Mesendoderm (in vitro differentiated cells): ENCODE data around the gene PPP1R7.

Experiments used
- DNase-seq: peaks from one replicate; pipeline ENCODE4 v3.0.0; 2013
- H2AK5ac ChIP-seq: 2 replicates; pipeline ENCODE4 v1.6.1; 2013; ENCODE audit warnings: low read length, inconsistent platforms
- H2BK120ac ChIP-seq: 2 replicates; pipeline ENCODE4 v1.6.1; 2013; ENCODE audit warnings: low read depth, mild to moderate bottlenecking, low read length, moderate library complexity, mixed read lengths
- H2BK15ac ChIP-seq: replicated peaks from 2 replicates; pipeline ENCODE4 v1.6.1; 2013; ENCODE audit warnings: low read depth, mild to moderate bottlenecking, moderate library complexity
- H2BK5ac ChIP-seq: 2 replicates; pipeline ENCODE4 v1.6.1; 2013; ENCODE audit warnings: low read length, inconsistent platforms
- H3K18ac ChIP-seq: 2 replicates; pipeline ENCODE4 v1.6.1; 2013; ENCODE audit warnings: mild to moderate bottlenecking, low read length, mixed read lengths
- H3K23ac ChIP-seq: one replicate; pipeline ENCODE4 v1.6.1; 2013; ENCODE audit warnings: low read length
- H3K27ac ChIP-seq: 2 replicates; pipeline ENCODE4 v1.5.1; 2013; ENCODE audit warnings: low read depth, mild to moderate bottlenecking, inconsistent platforms, low read length, moderate library complexity
- H3K27me3 ChIP-seq: 2 replicates; pipeline ENCODE4 v1.6.1; 2013; ENCODE audit warnings: low read length, control low read depth, mild to moderate bottlenecking, inconsistent platforms; ENCODE audit not compliant: insufficient read depth, poor library complexity
- H3K36me3 ChIP-seq: 2 replicates; pipeline ENCODE4 v1.6.1; 2013; ENCODE audit warnings: low read length, inconsistent platforms; ENCODE audit not compliant: control insufficient read depth, insufficient read depth
- H3K4ac ChIP-seq: one replicate; pipeline ENCODE4 v1.6.1; 2013; ENCODE audit warnings: low read depth, mild to moderate bottlenecking, low read length, moderate library complexity
- H3K4me1 ChIP-seq: 2 replicates; pipeline ENCODE4 v1.6.1; 2013; ENCODE audit warnings: low read depth, low read length, inconsistent platforms; ENCODE audit not compliant: control insufficient read depth
- H3K4me2 ChIP-seq: 2 replicates; pipeline ENCODE4 v1.6.1; 2013; ENCODE audit warnings: low read length
- H3K4me3 ChIP-seq: 2 replicates; pipeline ENCODE4 v1.5.1; 2013; ENCODE audit warnings: mild to moderate bottlenecking, low read length
- H3K56ac ChIP-seq: one replicate; pipeline ENCODE4 v1.6.1; 2013; ENCODE audit warnings: low read length
- H3K79me1 ChIP-seq: 2 replicates; pipeline ENCODE4 v1.6.1; 2013; ENCODE audit warnings: low read length, inconsistent platforms
- H3K79me2 ChIP-seq: 2 replicates; pipeline ENCODE4 v1.6.1; 2013; ENCODE audit warnings: mild to moderate bottlenecking, low read length; ENCODE audit not compliant: control insufficient read depth, insufficient read depth
- H3K9ac ChIP-seq: 2 replicates; pipeline ENCODE4 v1.6.1; 2013; ENCODE audit warnings: low read length, inconsistent platforms
- H4K5ac ChIP-seq: one replicate; pipeline ENCODE4 v1.6.1; 2013; ENCODE audit warnings: low read length
- H4K8ac ChIP-seq: one replicate; pipeline ENCODE4 v1.6.1; 2013; ENCODE audit warnings: low read depth, mild to moderate bottlenecking, control low read depth, low read length, moderate library complexity
- WGBS: extraction: QIAGEN DNeasy Blood & Tissue Kit; methylation state at CpG from one replicate; pipeline ENCODE4 v1.1.7; 2013; ENCODE audit warnings: low lambda C conversion rate, missing lambda C conversion rate; ENCODE audit not compliant: insufficient coverage; ENCODE audit errors: extremely low coverage; 5-methylcytosine and 5-hydroxymethylcytosine counted together

The PPP1R7 gene

DNA sequence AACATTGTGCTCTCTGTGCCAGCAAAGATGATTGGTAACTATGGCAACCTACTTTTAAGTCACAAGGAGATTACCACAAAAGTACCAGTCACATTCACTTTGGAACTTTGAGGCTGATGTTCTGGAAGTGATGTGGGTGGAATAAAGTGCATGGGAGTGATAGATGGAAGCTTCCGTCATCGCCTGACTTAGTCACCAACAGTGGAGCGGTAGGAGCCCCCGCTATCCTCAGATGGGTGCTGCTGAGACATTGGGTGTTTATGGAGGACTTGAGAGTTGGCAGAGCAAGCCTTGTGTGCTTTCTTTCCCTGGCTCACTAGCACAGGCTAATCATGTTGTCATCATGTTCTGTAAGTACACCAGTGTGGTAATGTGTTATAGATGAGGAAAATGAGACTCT, 4.6 kb downstream of the PPP1R7 start:
- H4K8ac ChIP-seq = no peak overlapping the region
- H2AK5ac ChIP-seq = no peak overlapping the region
- WGBS = no CpG with 5 or more reads among the region's 4 CpGs
- peaks cover 10% of the 10 kb centered on the region for H3K79me1 ChIP-seq
- no peak overlapping the region for H2BK15ac ChIP-seq
- no peak overlapping the region for H3K23ac ChIP-seq
- H3K36me3 ChIP-seq = no peaks in the 10 kb centered on the region
- no peak overlapping the region for H3K4ac ChIP-seq
- no peaks in the 10 kb centered on the region for H3K27me3 ChIP-seq
- H2BK120ac ChIP-seq = no peak overlapping the region
- no peaks in the 10 kb centered on the region for H3K79me2 ChIP-seq
- no peak overlapping the region for H3K27ac ChIP-seq
- no peak overlapping the region for H4K5ac ChIP-seq
- no peak overlapping the region for H3K4me2 ChIP-seq
- no peak overlapping the region for H3K9ac ChIP-seq
- H3K4me1 ChIP-seq = peaks cover 2% of the 10 kb centered on the region
- DNase-seq = no peak
- H3K18ac ChIP-seq = no peak overlapping the region
- no peak overlapping the region for H3K4me3 ChIP-seq
- H3K56ac ChIP-seq = no peak overlapping the region
- no peak overlapping the region for H2BK5ac ChIP-seq

DNA sequence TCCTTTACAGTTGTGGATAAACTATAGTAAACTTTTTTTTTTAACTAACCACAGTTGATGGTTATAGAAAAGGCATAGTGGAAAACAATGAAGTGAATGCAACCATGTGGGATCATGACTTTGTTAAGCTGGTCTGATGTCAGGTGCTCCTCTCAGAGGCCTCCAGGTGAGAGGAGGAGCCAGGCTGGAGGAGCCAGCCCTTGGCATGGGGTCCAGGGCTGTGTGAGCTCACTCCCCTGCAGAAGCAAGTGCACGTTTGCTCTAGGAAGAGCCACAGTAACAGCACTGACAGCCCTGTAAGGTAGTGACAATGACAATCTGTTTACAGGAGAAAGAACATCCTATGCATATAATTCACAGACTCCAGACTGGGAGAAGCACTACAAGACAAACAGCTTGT, 5.7 kb downstream of the PPP1R7 start:
- Histone ChIP-seq H3K4me3 (no peak overlapping the region), H2BK120ac (no peak overlapping the region), H3K36me3 (no peaks in the 10 kb centered on the region), H3K18ac (no peak overlapping the region), H3K79me2 (no peaks in the 10 kb centered on the region), H2BK5ac (no peak overlapping the region), H3K4me2 (no peak overlapping the region), H2AK5ac (no peak overlapping the region), H4K8ac (no peak overlapping the region), H3K79me1 (peaks cover 8% of the 10 kb centered on the region), H3K4me1 (peaks cover 2% of the 10 kb centered on the region), H3K27ac (no peak overlapping the region), H3K4ac (no peak overlapping the region), H4K5ac (no peak overlapping the region), H3K56ac (no peak overlapping the region), H3K23ac (no peak overlapping the region), H2BK15ac (no peak overlapping the region), H3K9ac (no peak overlapping the region), H3K27me3 (no peaks in the 10 kb centered on the region)
- no peak for DNase-seq
- no CpG with 5 or more reads among the region's 1 CpG for WGBS

DNA sequence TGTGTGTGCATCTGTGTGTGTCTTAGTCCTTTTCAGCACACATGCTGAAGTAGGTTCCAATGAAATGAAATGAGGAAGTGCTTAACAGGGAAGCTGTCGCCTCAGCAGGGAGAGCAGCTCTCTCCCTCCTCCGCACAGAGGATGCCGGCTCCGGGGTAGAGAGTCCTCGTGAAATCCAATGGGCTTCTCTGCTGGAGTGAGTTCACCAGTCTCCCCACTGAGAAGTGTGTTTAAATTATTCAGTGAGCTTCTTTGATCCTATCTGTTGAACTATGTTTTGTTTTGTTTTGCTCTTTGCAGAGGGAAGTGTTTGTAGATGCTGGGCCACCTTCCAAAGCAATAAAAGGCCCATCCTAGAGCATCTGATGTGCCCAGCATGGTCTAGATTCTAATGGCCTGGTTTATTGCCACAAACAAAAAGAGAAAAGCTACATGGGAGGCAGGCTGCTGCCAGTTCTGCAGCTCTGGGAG, 6.7 kb downstream of the PPP1R7 start:
- Histone ChIP-seq H3K79me1 (peaks cover 4% of the 10 kb centered on the region), H3K4me1 (peaks cover 2% of the 10 kb centered on the region), H3K9ac (no peak overlapping the region), H2BK5ac (no peak overlapping the region), H2BK120ac (no peak overlapping the region), H3K18ac (no peak overlapping the region), H3K36me3 (no peaks in the 10 kb centered on the region), H3K23ac (no peak overlapping the region), H4K8ac (no peak overlapping the region), H3K27me3 (no peaks in the 10 kb centered on the region), H2AK5ac (no peak overlapping the region), H3K56ac (peak overlapping the region; percentile 9), H4K5ac (no peak overlapping the region), H3K4me2 (no peak overlapping the region), H3K79me2 (no peaks in the 10 kb centered on the region), H3K4ac (no peak overlapping the region), H3K4me3 (no peak overlapping the region), H2BK15ac (no peak overlapping the region), H3K27ac (no peak overlapping the region)
- WGBS = no CpG with 5 or more reads among the region's 5 CpGs
- DNase-seq = peak; percentile 19

DNA sequence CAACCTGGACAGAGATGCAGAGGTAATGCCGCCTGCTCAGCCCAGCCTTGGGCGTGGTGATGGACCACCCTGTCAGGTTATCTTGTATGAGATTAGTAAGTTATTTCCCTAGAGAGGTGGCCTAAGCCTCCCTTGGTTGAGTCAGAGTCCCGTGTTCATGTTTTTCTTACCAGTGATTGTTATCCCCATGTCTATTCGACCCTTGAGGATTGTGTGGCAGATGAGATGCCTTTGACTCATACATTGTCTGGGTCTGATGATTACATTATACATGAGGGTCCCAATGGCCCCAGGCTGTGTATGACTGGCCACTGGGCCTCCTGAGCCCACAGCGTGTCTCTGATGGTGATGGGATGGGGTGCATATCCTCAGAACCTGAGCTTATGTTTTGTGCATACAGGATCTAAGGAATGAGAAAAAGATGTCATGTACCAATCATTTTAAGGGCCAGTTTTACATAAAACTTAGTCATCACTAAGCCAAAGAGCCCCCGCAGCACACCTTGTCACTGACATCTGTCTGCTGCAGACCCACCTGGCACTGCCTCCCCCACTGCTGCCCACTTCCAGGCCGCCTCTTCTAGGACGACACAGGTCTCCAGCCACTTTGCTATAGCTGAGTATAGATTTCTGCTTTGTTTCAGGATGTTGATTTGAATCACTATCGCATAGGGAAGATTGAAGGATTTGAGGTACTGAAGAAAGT, 7.7 kb downstream of the PPP1R7 start:
- H3K4ac ChIP-seq = no peak overlapping the region
- H3K36me3 ChIP-seq = peaks cover 3% of the 10 kb centered on the region
- H3K4me2 ChIP-seq = no peak overlapping the region
- no peak overlapping the region for H2BK15ac ChIP-seq
- H4K5ac ChIP-seq = no peak overlapping the region
- no peak for DNase-seq
- no peak overlapping the region for H3K4me3 ChIP-seq
- H3K79me2 ChIP-seq = no peaks in the 10 kb centered on the region
- no peak overlapping the region for H3K27ac ChIP-seq
- no peak overlapping the region for H2BK120ac ChIP-seq
- H3K27me3 ChIP-seq = no peaks in the 10 kb centered on the region
- H4K8ac ChIP-seq = no peak overlapping the region
- no peak overlapping the region for H2BK5ac ChIP-seq
- no peak overlapping the region for H2AK5ac ChIP-seq
- H3K56ac ChIP-seq = no peak overlapping the region
- H3K4me1 ChIP-seq = peaks cover 2% of the 10 kb centered on the region
- H3K23ac ChIP-seq = no peak overlapping the region
- no peak overlapping the region for H3K18ac ChIP-seq
- peaks cover 1% of the 10 kb centered on the region for H3K79me1 ChIP-seq
- H3K9ac ChIP-seq = no peak overlapping the region
- no CpG with 5 or more reads among the region's 9 CpGs for WGBS

DNA sequence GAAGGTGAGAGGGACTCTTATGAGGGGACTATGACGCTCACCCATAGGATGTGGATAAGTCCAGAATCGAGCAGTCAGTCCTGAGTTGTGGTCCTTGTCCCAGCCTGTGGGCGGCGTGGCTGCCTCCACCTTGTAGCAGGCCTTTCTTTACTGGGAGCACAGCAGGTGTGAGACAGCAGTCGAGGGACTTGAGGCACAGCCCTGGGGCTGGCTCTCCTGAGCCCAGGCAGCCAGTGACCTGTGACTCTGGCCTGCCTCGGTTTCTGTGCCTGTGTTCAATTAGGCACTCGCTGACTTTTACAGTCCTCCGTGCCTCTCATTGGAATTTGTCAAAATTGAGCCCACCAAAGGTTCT, 8.3 kb downstream of the PPP1R7 start:
- H3K4me3 ChIP-seq = no peak overlapping the region
- H3K56ac ChIP-seq = no peak overlapping the region
- H3K27ac ChIP-seq = no peak overlapping the region
- no peak overlapping the region for H3K4me2 ChIP-seq
- no peak overlapping the region for H3K4ac ChIP-seq
- no peak overlapping the region for H3K9ac ChIP-seq
- H3K79me1 ChIP-seq = no peaks in the 10 kb centered on the region
- no peak overlapping the region for H4K5ac ChIP-seq
- H3K18ac ChIP-seq = no peak overlapping the region
- no CpG with 5 or more reads among the region's 8 CpGs for WGBS
- peaks cover 3% of the 10 kb centered on the region for H3K36me3 ChIP-seq
- no peak overlapping the region for H4K8ac ChIP-seq
- H2AK5ac ChIP-seq = no peak overlapping the region
- H3K79me2 ChIP-seq = no peaks in the 10 kb centered on the region
- no peaks in the 10 kb centered on the region for H3K27me3 ChIP-seq
- no peak overlapping the region for H2BK5ac ChIP-seq
- H3K23ac ChIP-seq = no peak overlapping the region
- H3K4me1 ChIP-seq = peaks cover 2% of the 10 kb centered on the region
- no peak overlapping the region for H2BK15ac ChIP-seq
- no peak overlapping the region for H2BK120ac ChIP-seq
- peak; percentile 25 for DNase-seq

DNA sequence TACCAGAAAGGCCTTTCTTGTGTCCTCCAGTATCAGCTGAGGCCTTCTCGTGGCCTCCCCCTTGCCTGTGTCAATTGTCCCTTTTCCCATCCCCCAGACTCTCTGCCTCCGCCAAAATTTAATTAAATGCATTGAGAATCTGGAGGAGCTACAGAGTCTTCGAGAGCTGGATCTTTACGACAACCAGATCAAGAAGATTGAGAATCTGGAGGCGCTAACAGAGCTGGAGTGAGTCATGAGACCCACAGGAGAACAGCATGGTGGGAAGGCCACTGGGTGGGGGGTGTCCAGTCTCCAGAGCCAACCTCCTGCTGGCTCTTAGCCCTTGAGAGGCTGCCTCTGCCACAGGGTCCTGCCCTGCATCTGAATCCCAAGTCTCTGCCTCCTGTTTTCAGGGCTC, 8.8 kb downstream of the PPP1R7 start:
- no peak overlapping the region for H2AK5ac ChIP-seq
- no peak overlapping the region for H2BK15ac ChIP-seq
- H3K36me3 ChIP-seq = peaks cover 3% of the 10 kb centered on the region
- no peak for DNase-seq
- H3K79me1 ChIP-seq = no peaks in the 10 kb centered on the region
- no peak overlapping the region for H2BK120ac ChIP-seq
- H3K9ac ChIP-seq = no peak overlapping the region
- H3K56ac ChIP-seq = no peak overlapping the region
- no peak overlapping the region for H3K18ac ChIP-seq
- no peak overlapping the region for H3K23ac ChIP-seq
- H3K4ac ChIP-seq = no peak overlapping the region
- no peak overlapping the region for H3K4me3 ChIP-seq
- H4K5ac ChIP-seq = no peak overlapping the region
- H3K4me2 ChIP-seq = no peak overlapping the region
- H3K4me1 ChIP-seq = peaks cover 2% of the 10 kb centered on the region
- H2BK5ac ChIP-seq = no peak overlapping the region
- no peak overlapping the region for H3K27ac ChIP-seq
- no peak overlapping the region for H4K8ac ChIP-seq
- H3K27me3 ChIP-seq = no peaks in the 10 kb centered on the region
- no peaks in the 10 kb centered on the region for H3K79me2 ChIP-seq
- no CpG with 5 or more reads among the region's 5 CpGs for WGBS
